ENCODE measurements around the gene PRDX1.
A peak's percentile ranks its signal among the peaks of the same experiment; 100 is the strongest.

Gene PRDX1

GRCh38 chr1:45503462-45504360 is 18.0 kb downstream of the PRDX1 start:
- no peak overlapping the region for H3K4me3 ChIP-seq (ENCODE audit: low read depth, low read length)
- no peak for DNase-seq (ENCODE audit: low read depth)
- TF ChIP-seq CTCF (IDR thresholded peaks at IDR 0.05; ENCODE audit: low read depth, low read length, missing control alignments) = no peak
- in situ Hi-C loops (cut with HindIII; ENCODE audit: low sequenced_read_pairs) = no loop called here

GRCh38 chr1:45501505-45501859 is 20.2 kb downstream of the PRDX1 start:
- no peak for DNase-seq (ENCODE audit: low read depth)
- in situ Hi-C loops (cut with HindIII; ENCODE audit: low sequenced_read_pairs) = no loop called here
- no peak overlapping the region for H3K4me3 ChIP-seq (ENCODE audit: low read depth, low read length)
- no peak for TF ChIP-seq CTCF (IDR thresholded peaks at IDR 0.05; ENCODE audit: low read depth, low read length, missing control alignments)

- TF ChIP-seq CTCF (IDR thresholded peaks at IDR 0.05; ENCODE audit: low read depth, low read length, missing control alignments) = no peak
- peak overlapping the region; percentile 67 for H3K4me3 ChIP-seq (ENCODE audit: low read depth, low read length)
- DNase-seq (ENCODE audit: low read depth) = no peak
- in situ Hi-C loops (cut with HindIII; ENCODE audit: low sequenced_read_pairs) = no loop called here
These were observed 22.3 kb downstream of the PRDX1 start for GRCh38 chr1:45499415-45499769.

GRCh38 chr1:45498279-45498678 is 23.4 kb downstream of the PRDX1 start:
- H3K4me3 ChIP-seq (ENCODE audit: low read depth, low read length) = no peak overlapping the region
- in situ Hi-C loops (cut with HindIII; ENCODE audit: low sequenced_read_pairs) = no loop called here
- no peak for DNase-seq (ENCODE audit: low read depth)
- TF ChIP-seq CTCF (IDR thresholded peaks at IDR 0.05; ENCODE audit: low read depth, low read length, missing control alignments) = no peak

- TF ChIP-seq CTCF (IDR thresholded peaks at IDR 0.05; ENCODE audit: low read depth, low read length, missing control alignments) = peak; percentile 49
- in situ Hi-C loops (cut with HindIII; ENCODE audit: low sequenced_read_pairs) = no loop called here
- no peak overlapping the region for H3K4me3 ChIP-seq (ENCODE audit: low read depth, low read length)
- DNase-seq (ENCODE audit: low read depth) = peak; percentile 45
These were observed 28.5 kb downstream of the PRDX1 start for GRCh38 chr1:45493116-45493697.

- H3K4me3 ChIP-seq (ENCODE audit: low read depth, low read length) = no peak overlapping the region
- in situ Hi-C loops (cut with HindIII; ENCODE audit: low sequenced_read_pairs) = no loop called here
- no peak for DNase-seq (ENCODE audit: low read depth)
- TF ChIP-seq CTCF (IDR thresholded peaks at IDR 0.05; ENCODE audit: low read depth, low read length, missing control alignments) = no peak
These were observed 29.0 kb downstream of the PRDX1 start for GRCh38 chr1:45492691-45493090.
